Loucy (cell line): ENCODE data around the gene TMEM108.

Experiments used
- CTCF ChIP-seq: fragments of 200-600 bp; sonication (generic); conservative IDR thresholded peaks from 2 replicates; pipeline ENCODE4 v1.5.1; 2014; ENCODE audit warnings: mild to moderate bottlenecking, antibody characterized with exemption, low read length
- EZH2phosphoT487 ChIP-seq: fragments of 200-600 bp; IDR thresholded peaks from 2 replicates; pipeline ENCODE4 v1.6.1; 2018; ENCODE audit warnings: antibody characterized with exemption, mild to moderate bottlenecking, moderate library complexity, borderline replicate concordance

GRCh38 chr3:133444423-133444774 is 406.2 kb downstream of the TMEM108 start:
- TF ChIP-seq CTCF (no peak), EZH2phosphoT487 (no peak)
